HG03442 (cell line): ENCODE results near the gene NDUFB10.
"Not testable (repeated sequence)": the region's sequence is repeated elsewhere in the genome, so short reads cannot be mapped to it uniquely, and the experiment has no call there.

Source experiments
- ATAC-seq: cut with Tn5 transposase; IDR thresholded peaks from one replicate; pipeline ENCODE4 v1.9.1; 2021; ENCODE audit warnings: mild to moderate bottlenecking, moderate library complexity; ENCODE audit not compliant: unreplicated experiment

Gene NDUFB10

GRCh38 chr16:1959269-1960039 is at the start of gene NDUFB10:
NDUFB10 (plus strand) TSS chr16:1959538; CDS start chr16:1959625, 87 bp downstream.
- peak; percentile 70 for ATAC-seq

- ATAC-seq = no peak
Observed at GRCh38 chr16:1909561-1910231, 49.6 kb upstream of the NDUFB10 start.

DNA sequence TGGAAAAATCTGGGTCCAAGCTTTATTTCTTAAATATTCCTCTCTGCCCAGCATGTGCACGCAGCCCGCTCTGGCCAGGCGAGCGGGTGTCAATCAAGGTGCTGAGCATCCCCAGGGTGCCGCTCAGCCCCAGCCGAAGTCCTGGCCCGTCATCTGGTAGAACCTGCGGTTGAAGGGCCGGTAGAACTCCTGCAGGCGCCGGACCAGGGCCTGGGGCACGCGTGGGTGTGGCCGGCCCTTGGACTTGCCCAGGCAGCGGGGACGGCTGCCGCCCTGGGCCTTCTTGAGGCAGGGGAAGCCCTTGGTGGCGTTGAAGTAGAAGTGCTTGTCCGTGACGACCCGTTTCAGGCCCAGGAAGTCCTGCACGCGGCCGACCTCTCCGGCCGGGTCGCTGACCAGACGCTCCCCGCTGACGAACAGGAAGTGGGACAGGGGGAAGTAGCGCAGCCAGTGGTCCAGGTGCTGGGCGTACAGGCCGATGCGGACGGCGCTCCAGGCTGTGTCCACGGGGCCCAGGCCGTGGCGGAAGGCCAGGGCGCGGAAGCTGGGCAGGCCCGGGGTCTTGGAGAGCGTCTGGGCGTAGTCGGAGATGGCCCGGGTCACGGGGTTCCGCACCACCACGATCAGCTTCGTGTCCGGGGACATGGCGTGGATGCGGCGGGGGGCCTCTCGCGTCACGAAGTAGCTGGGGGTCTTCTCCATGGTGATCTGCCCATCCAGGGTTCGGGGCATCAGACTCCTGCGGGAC is 47.7 kb upstream of the NDUFB10 start:
- ATAC-seq = no peak

GRCh38 chr16:1912215-1912543 is 47.2 kb upstream of the NDUFB10 start:
- ATAC-seq = no peak

- no peak for ATAC-seq
Observed at GRCh38 chr16:1913327-1914083, 45.8 kb upstream of the NDUFB10 start.

DNA sequence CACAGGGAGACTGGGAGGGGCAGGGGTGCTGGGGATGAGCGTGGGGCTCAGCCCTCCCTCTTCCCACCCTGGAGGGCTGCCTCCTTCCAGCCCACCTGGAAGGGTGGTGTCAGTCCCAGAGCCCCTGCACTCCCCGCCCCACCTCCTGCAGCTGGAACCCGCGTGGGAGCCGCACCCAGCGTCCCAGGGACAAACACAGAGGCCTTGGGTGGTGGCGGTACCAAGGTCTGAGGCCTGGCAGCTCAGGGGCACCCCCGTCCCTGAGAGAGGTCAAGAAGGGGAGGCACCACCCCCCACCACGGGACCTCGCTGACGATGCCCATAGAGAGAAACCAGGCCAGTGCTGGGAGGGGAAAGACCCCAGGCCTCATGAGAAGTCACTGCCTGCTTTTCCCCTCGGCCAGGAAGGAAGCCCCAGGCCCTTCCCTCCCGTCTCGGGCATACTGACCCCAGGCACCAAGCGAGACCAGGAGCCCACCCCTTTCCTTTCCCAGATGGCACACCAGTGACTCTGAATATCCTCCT is 45.2 kb upstream of the NDUFB10 start:
- no peak for ATAC-seq

- ATAC-seq = no peak
Observed at GRCh38 chr16:1914988-1915387, 44.4 kb upstream of the NDUFB10 start.

DNA sequence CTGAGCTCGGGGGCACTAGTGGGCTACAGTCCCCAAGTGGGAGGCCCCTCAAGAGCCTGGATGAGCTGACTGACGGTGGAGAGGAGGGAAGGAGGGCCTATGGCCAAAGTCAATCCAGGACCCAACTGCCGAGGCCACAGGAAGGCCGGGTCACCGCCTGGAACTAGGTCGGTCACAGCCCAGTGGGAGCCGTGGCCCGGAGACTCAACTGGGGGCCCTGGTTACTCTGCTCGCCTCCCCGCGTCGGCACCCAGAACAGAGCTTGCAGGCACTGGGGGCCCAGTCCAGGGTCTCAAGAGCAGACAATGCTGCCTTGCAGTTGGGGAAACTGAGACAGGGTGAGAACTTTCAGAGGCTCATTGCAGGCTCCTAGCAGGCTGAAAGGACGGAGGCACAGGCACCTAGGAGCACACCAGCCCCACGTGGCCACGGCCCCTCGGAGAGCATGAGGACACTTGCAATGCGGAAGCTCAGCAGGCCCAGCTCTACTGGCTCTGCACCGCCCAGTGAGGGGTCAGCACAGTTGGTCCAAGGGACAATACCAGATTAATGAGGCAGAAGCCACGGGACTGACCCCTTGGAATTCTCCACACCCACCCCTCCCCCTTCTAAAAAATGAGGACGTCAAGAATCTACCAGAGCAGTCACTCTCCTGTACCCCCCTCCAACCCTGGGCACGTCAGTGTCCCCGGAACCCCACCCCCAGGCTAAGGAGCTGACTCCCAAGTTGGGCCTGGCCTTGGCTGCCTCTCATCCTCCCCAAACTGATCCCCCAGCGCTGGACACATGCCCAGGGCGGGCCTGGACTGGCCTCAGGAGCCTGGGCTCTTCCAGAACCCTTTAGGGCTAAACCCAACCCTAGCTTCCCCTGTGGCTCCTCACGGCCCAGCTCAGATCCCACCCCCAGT is 43.4 kb upstream of the NDUFB10 start:
- no peak for ATAC-seq

DNA sequence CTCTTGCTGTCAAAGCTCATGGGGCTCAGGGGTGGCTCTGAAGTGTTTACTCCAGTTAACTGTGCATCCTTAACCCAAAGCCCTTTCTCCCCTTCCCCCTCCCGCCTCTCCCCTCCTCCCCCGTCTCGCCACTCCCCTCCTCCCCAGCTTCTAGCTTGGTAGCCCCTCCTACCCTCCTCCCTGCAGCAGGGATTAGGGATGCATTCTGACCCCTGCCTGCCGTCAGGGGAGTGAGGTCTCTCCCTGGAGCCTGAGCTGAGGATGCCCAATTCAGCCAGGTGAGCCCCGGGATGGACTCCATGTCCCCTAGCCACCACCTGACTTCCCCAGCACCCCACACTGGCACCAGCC is 42.7 kb upstream of the NDUFB10 start:
- ATAC-seq = no peak

- ATAC-seq = no peak
Observed at GRCh38 chr16:1917056-1917664, 42.2 kb upstream of the NDUFB10 start.

DNA sequence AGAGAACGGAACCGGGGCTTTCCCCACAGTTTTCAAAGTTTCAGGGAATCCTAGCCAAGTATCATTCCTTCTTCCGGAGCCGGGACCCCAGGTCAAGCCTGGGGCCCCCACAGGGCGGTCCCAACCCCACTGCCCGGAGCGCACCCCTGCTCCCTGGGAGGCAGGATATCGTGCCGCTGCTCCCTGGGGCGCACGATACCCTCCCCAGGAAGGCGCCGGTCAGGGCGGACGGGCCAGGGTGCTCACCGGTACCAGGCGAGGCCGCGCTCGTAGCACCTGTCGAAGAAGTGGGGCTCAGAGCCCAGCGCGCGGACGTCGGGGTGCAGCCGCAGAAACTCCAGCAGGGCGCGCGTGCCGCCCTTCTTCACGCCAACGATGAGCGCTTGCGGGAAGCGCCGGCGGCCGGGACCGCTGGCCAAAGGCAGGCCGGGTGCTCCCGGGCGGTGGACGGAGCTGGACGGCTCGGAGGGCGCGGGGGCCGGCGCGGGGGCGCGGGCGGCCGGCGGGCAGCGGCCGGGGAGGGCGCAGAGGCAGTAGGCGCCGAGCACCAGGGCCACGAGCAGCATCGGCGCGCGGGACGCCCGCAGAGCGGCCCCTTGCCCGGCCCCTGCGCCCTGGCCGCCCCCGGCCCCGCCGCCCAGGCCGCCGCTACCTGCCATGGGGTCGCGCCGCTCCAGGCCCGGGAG is 41.5 kb upstream of the NDUFB10 start:
- ATAC-seq = no peak

- ATAC-seq = no peak
Observed at GRCh38 chr16:1918351-1919326, 40.7 kb upstream of the NDUFB10 start, which contains the start of gene HS3ST6. HS3ST6 (minus strand) TSS chr16:1918415; CDS start chr16:1918323, 92 bp downstream.

- ATAC-seq = no peak
Observed at GRCh38 chr16:1919327-1919998, 39.9 kb upstream of the NDUFB10 start.

DNA sequence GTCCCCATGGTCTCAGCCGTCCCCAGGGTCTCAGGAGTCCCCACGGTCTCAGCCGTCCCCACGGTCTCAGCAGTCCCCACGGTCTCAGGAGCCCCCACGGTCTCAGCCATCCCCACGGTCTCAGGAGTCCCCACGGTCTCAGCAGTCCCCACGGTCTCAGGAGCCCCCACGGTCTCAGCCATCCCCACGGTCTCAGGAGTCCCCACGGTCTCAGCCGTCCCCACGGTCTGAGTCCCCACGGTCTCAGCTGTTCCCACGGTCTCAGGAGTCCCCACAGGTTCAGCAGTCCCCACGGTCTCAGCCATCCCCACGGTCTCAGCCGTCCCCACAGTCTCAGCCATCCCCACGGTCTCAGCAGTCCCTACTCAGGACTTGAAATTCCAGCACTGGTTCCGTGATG is 39.2 kb upstream of the NDUFB10 start:
- ATAC-seq = not testable (repeated sequence)

GRCh38 chr16:1920727-1921171 is 38.6 kb upstream of the NDUFB10 start:
- no peak for ATAC-seq

- no peak for ATAC-seq
Observed at GRCh38 chr16:1922357-1922756, 37.0 kb upstream of the NDUFB10 start.
